Common myeloid progenitor, CD34-positive (primary cell): Measurements from ENCODE around the gene SAC3D1.

ENCODE experiments used
- CTCF ChIA-PET: fragments of 350-600 bp; sonication (Branson Sonifier 250); formaldehyde crosslinking; loops from one replicate; lab custom pipeline; 2021; ENCODE audit warnings: antibody characterized with exemption; lab: Charles Lee
- POLR2A ChIA-PET: fragments of 350-600 bp; sonication (Branson Sonifier 250); formaldehyde crosslinking; loops from one replicate; lab custom pipeline; 2021; ENCODE audit warnings: antibody characterized with exemption; lab: Charles Lee
- DNase-seq, 3 donors: peaks; one replicate each; pipeline versions ENCODE4 v3.0.0 to v3.0.0-alpha.2; 2013
- H3K27ac ChIP-seq, 2 experiments: 1 replicate in 1 of 2; 2 replicates in 1 of 2; pipeline ENCODE4 v1.7.0; 2013; ENCODE audit warnings: inconsistent platforms in 2 of 2, low read length in 2 of 2, mild to moderate bottlenecking in 2 of 2, low read depth in 1 of 2, moderate library complexity in 1 of 2; ENCODE audit not compliant: severe bottlenecking in 2 of 2, insufficient read depth in 1 of 2, poor library complexity in 1 of 2
- H3K27me3 ChIP-seq, 5 experiments: replicated peaks in 2 of 5; 1 replicate in 3 of 5; 2 replicates in 2 of 5; pipeline versions ENCODE4 v1.6.1 to v1.7.0; 2013; ENCODE audit warnings: low read length in 4 of 5, mild to moderate bottlenecking in 2 of 5, moderate library complexity in 2 of 5, inconsistent platforms in 1 of 5; ENCODE audit not compliant: insufficient read depth in 5 of 5, control insufficient read depth in 4 of 5
- H3K36me3 ChIP-seq, 4 experiments: 1 replicate in 2 of 4; 2 replicates in 2 of 4; pipeline versions ENCODE4 v1.6.1 to v1.7.0; 2013; ENCODE audit warnings: low read length in 3 of 4, control low read depth in 1 of 4, mild to moderate bottlenecking in 1 of 4; ENCODE audit not compliant: control insufficient read depth in 4 of 4, insufficient read depth in 4 of 4
- H3K4me1 ChIP-seq, 4 experiments: 1 replicate in 3 of 4; 2 replicates in 1 of 4; pipeline versions ENCODE4 v1.6.1 to v1.7.1; 2013; ENCODE audit warnings: low read length in 3 of 4, mild to moderate bottlenecking in 3 of 4, control low read depth in 1 of 4, inconsistent platforms in 1 of 4, moderate library complexity in 1 of 4; ENCODE audit not compliant: control insufficient read depth in 4 of 4, insufficient read depth in 4 of 4; ENCODE audit errors: control extremely low read depth in 1 of 4
- H3K4me3 ChIP-seq, 7 experiments: 1 replicate in 4 of 7; 2 replicates in 3 of 7; pipeline versions ENCODE4 v1.5.1 to v1.7.0; 2013; ENCODE audit warnings: mild to moderate bottlenecking in 7 of 7, low read length in 6 of 7, moderate library complexity in 6 of 7, inconsistent platforms in 2 of 7, low read depth in 2 of 7, control low read depth in 1 of 7; ENCODE audit not compliant: insufficient read depth in 4 of 7, control insufficient read depth in 1 of 7; ENCODE audit errors: extremely low read depth in 1 of 7
- H3K9me3 ChIP-seq, 5 experiments: 1 replicate in 4 of 5; 2 replicates in 1 of 5; pipeline versions ENCODE4 v1.6.1 to v1.7.1; 2013; ENCODE audit warnings: low read length in 4 of 5, mild to moderate bottlenecking in 2 of 5, inconsistent platforms in 1 of 5, low read depth in 1 of 5, moderate library complexity in 1 of 5; ENCODE audit not compliant: control insufficient read depth in 4 of 5, insufficient read depth in 2 of 5; ENCODE audit errors: control extremely low read depth in 1 of 5
- whole genome bisulfite sequencing: methylation state at CpG from one replicate; pipeline ENCODE4 v1.1.5; 2013; ENCODE audit not compliant: insufficient coverage; 5-methylcytosine and 5-hydroxymethylcytosine counted together

The SAC3D1 gene

DNA sequence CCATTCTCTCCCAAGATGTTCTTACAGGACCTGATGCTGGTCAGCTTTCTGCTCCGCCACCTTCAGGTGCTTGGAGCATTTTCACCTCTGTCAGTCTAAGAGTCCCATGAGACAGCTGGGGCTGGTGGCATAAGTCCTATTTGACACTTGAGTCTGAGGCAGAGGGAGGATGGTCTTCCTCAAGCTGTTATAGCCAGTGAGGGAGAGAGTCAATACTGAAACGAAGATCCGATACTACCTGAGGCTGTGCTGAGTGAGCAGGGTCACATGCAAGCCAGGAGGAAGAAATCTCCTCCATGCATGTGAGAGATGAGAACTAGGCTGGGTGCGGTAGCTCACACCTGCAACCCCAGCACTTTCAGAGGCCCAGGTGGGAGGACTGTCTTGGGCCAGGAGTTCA lies 48.6 kb downstream of the SAC3D1 start:
- Histone ChIP-seq H3K27me3 (no peaks in the 10 kb centered on the region), H3K9me3 (no peaks in the 10 kb centered on the region), H3K36me3 (peaks cover 4 to 47% (median 35%) of the 10 kb centered on the region in 4 experiments), H3K27ac (no peak overlapping the region), H3K4me1 (peaks cover 0 to 9% (median 8%) of the 10 kb centered on the region in 4 experiments), H3K4me3 (no peak overlapping the region)
- CTCF ChIA-PET = interaction anchor here (1.0 to 1.1 kb wide), 2 partner anchors 9 to 12 kb away, joined by 3 read pairs; no protein-coding TSS in a partner anchor
- DNase-seq = no peak
- POLR2A ChIA-PET = no interaction called here
- 100% methylated on average over 2 of the region's 4 CpGs for WGBS

DNA sequence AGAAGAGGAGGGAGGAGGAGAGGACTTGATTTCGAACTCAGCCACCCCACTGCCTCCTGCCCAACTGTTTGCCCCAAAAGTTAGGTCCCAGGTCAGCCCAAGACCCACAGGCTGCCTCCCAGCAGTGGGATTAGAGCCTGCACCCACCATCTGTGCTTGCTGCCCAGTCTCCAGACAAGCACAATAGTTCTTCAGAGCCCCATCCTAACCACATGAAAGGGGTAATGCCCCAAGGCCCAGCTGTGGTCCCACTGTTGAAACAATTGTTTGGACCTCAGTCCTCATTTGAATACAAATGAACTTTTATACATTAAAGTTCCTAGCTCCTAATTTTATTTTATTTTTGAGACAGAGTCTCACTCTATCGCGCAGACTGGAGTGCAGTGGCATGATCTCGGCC lies 49.6 kb downstream of the SAC3D1 start:
- Histone ChIP-seq H3K36me3 (peaks cover 1 to 41% (median 32%) of the 10 kb centered on the region in 4 experiments), H3K9me3 (no peaks in the 10 kb centered on the region), H3K27ac (no peak overlapping the region), H3K27me3 (no peaks in the 10 kb centered on the region), H3K4me1 (peaks cover 0 to 2% (median under 1%) of the 10 kb centered on the region in 4 experiments), H3K4me3 (no peak overlapping the region)
- ChIA-PET POLR2A (no interaction called here), CTCF (interaction anchor here (1.0 kb wide), 2 partner anchors 11 to 15 kb away, joined by 3 read pairs; no protein-coding TSS in a partner anchor)
- no peak for DNase-seq
- 94% methylated on average over 3 of the region's 4 CpGs for whole genome bisulfite sequencing
